Measurements from ENCODE around the gene KCNN2. TPM values are rescaled to one million over a fixed set of nuclear protein-coding genes. Genes with fewer than 3 reads are reported as not detected.

Gene KCNN2
- total and polyA plus RNA-seq, 10 of the 15 experiments (the other 5 are each of a cell fraction or from before 2014, with no cell fraction given): 0.21 to 3.6 (median 0.79) TPM

- Histone ChIP-seq H3K4me3 (no peak overlapping the region), H2AFZ (ENCODE audit: control insufficient read depth, low read depth, low read length) (no peak overlapping the region), H3K9me3 (replicated peaks; ENCODE audit: control insufficient read depth, insufficient read depth, low read length) (no peaks in the 10 kb centered on the region), H3K4me2 (ENCODE audit: control insufficient read depth, insufficient read depth) (no peak overlapping the region), H3K79me2 (ENCODE audit: control insufficient read depth, insufficient read depth, low read length) (no peaks in the 10 kb centered on the region), H3K4me1 (ENCODE audit: control insufficient read depth, insufficient read depth, low read length) (no peaks in the 10 kb centered on the region), H3K27ac (ENCODE audit: control insufficient read depth, insufficient read depth) (no peak overlapping the region), H3K36me3 (ENCODE audit: control insufficient read depth in 2 of 2, insufficient read depth in 2 of 2, low read length in 1 of 2) (no peaks in the 10 kb centered on the region), H3K9ac (ENCODE audit: control insufficient read depth, insufficient read depth, low read length) (no peak overlapping the region), H3K27me3 (replicated peaks in 1 of 2; ENCODE audit: control insufficient read depth in 2 of 2, insufficient read depth in 2 of 2, low read length in 1 of 2) (no peaks in the 10 kb centered on the region), H4K20me1 (ENCODE audit: control insufficient read depth, insufficient read depth) (no peaks in the 10 kb centered on the region)
- TF ChIP-seq PKNOX1 (IDR thresholded peaks at IDR 0.05) (no peak), CBX5 (IDR thresholded peaks at IDR 0.05; ENCODE audit: low read depth) (no peak), ZNF592 (IDR thresholded peaks at IDR 0.05) (no peak), CHD1 (IDR thresholded peaks at IDR 0.05; ENCODE audit: low read depth, low read length) (no peak), HSF1 (IDR thresholded peaks at IDR 0.05; ENCODE audit: low read depth, low read length) (no peak)
- intact Hi-C loops (cut with micrococcal nuclease; ENCODE audit: unreplicated experiment): no loop called here
- ChIA-PET CTCF (no interaction called here), RAD21 (ENCODE audit: unreplicated experiment) (no interaction called here), POLR2A (no interaction called here), SMC1A (ENCODE audit: uncharacterized antibody, unreplicated experiment) (no interaction called here)
- WGBS (ENCODE audit: insufficient coverage, insufficient replicate concordance, low lambda C conversion rate, missing lambda C conversion rate): 0% methylated on average over 1 of the region's 1 CpG
- in situ Hi-C loops (cut with MboI): no loop called here
- no peak for FAIRE-seq
- no peak for DNase-seq (ENCODE audit: low read depth, low spot score)
- no TSS peak for BruUV-seq (replicated peaks)
- no peak for ATAC-seq
Observed at GRCh38 chr5:114544561-114544960, 182.7 kb downstream of the KCNN2 start.
